H9 (cell line): Measurements from ENCODE around the gene RSPH9. TPM values are rescaled to one million over a fixed set of nuclear protein-coding genes. Genes with fewer than 3 reads are reported as not detected.

ENCODE experiments used
- DNase-seq: peaks from one replicate; pipeline ENCODE4 v3.0.0-alpha.2; 2017
- H2AFZ ChIP-seq: one replicate; pipeline ENCODE4 v1.6.1; 2013; ENCODE audit warnings: mild to moderate bottlenecking, low read length, control low read depth, moderate library complexity
- H2AK5ac ChIP-seq: 2 replicates; pipeline ENCODE4 v1.6.1; 2013; ENCODE audit warnings: low read length, control low read depth, mixed read lengths; ENCODE audit not compliant: insufficient read length
- H2BK120ac ChIP-seq: one replicate; pipeline ENCODE4 v1.6.1; 2013; ENCODE audit warnings: low read depth, mild to moderate bottlenecking, low read length, control low read depth, inconsistent platforms; ENCODE audit not compliant: poor library complexity, severe bottlenecking
- H2BK12ac ChIP-seq: 2 replicates; pipeline ENCODE4 v1.6.1; 2013; ENCODE audit warnings: low read length, control low read depth, mixed read lengths, low read depth; ENCODE audit not compliant: insufficient read length
- H2BK15ac ChIP-seq: 2 replicates; pipeline ENCODE4 v1.6.1; 2013; ENCODE audit warnings: low read depth, low read length, control low read depth
- H2BK20ac ChIP-seq: one replicate; pipeline ENCODE4 v1.6.1; 2013; ENCODE audit warnings: low read depth, mild to moderate bottlenecking, low read length, control low read depth, inconsistent platforms; ENCODE audit not compliant: poor library complexity, severe bottlenecking
- H2BK5ac ChIP-seq: 2 replicates; pipeline ENCODE4 v1.6.1; 2013; ENCODE audit warnings: low read length, control low read depth, mixed read lengths; ENCODE audit not compliant: insufficient read length
- H3K14ac ChIP-seq: 2 replicates; pipeline ENCODE4 v1.6.1; 2013; ENCODE audit warnings: low read length, control low read depth; ENCODE audit not compliant: insufficient read depth
- H3K18ac ChIP-seq: 2 replicates; pipeline ENCODE4 v1.6.1; 2013; ENCODE audit warnings: low read depth, mild to moderate bottlenecking, mixed read lengths, low read length, control low read depth; ENCODE audit not compliant: insufficient read length
- H3K23ac ChIP-seq: 2 replicates; pipeline ENCODE4 v1.6.1; 2013; ENCODE audit warnings: low read length, control low read depth, mixed read lengths, low read depth; ENCODE audit not compliant: insufficient read length
- H3K23me2 ChIP-seq: 2 replicates; pipeline ENCODE4 v1.6.1; 2013; ENCODE audit warnings: low read depth, mild to moderate bottlenecking, mixed read lengths, low read length, control low read depth; ENCODE audit not compliant: insufficient read length, poor library complexity, severe bottlenecking
- H3K27ac ChIP-seq: 2 replicates; pipeline ENCODE4 v1.5.1; 2013; ENCODE audit warnings: low read length, control low read depth, mixed read lengths, low read depth; ENCODE audit not compliant: insufficient read length
- H3K27me3 ChIP-seq: 2 replicates; pipeline ENCODE4 v1.6.1; 2013; ENCODE audit warnings: low read length, control low read depth, inconsistent platforms; ENCODE audit not compliant: insufficient read depth
- H3K4ac ChIP-seq: 2 replicates; pipeline ENCODE4 v1.6.1; 2013; ENCODE audit warnings: low read depth, mild to moderate bottlenecking, control low read depth, inconsistent platforms, low read length, moderate library complexity
- H3K4me1 ChIP-seq: 2 replicates; pipeline ENCODE4 v1.6.1; 2013; ENCODE audit warnings: low read length, control low read depth, inconsistent platforms; ENCODE audit not compliant: insufficient read depth
- H3K4me2 ChIP-seq: 2 replicates; pipeline ENCODE4 v1.6.1; 2013; ENCODE audit warnings: low read length, control low read depth, mixed read lengths; ENCODE audit not compliant: insufficient read length, insufficient read depth
- H3K56ac ChIP-seq: 2 replicates; pipeline ENCODE4 v1.6.1; 2013; ENCODE audit warnings: low read depth, mild to moderate bottlenecking, mixed read lengths, low read length, control low read depth; ENCODE audit not compliant: insufficient read length
- H3K79me1 ChIP-seq: 2 replicates; pipeline ENCODE4 v1.6.1; 2013; ENCODE audit warnings: low read depth, mild to moderate bottlenecking, moderate library complexity, low read length, control low read depth, inconsistent platforms; ENCODE audit not compliant: insufficient read depth, poor library complexity, severe bottlenecking
- H3K79me2 ChIP-seq: 2 replicates; pipeline ENCODE4 v1.6.1; 2013; ENCODE audit warnings: low read length, control low read depth, inconsistent platforms; ENCODE audit not compliant: insufficient read depth
- H3K9ac ChIP-seq: 2 replicates; pipeline ENCODE4 v1.6.1; 2013; ENCODE audit warnings: low read length, control low read depth, mixed read lengths; ENCODE audit not compliant: insufficient read length; ENCODE audit errors: extremely low read depth
- H3K9me3 ChIP-seq: one replicate; pipeline ENCODE4 v1.6.1; 2013; ENCODE audit warnings: low read depth, low read length, inconsistent platforms; ENCODE audit not compliant: control insufficient read depth
- H3T11ph ChIP-seq: one replicate; pipeline ENCODE4 v1.6.1; 2013; ENCODE audit warnings: mild to moderate bottlenecking, low read length, control low read depth, inconsistent platforms
- H4K20me1 ChIP-seq: one replicate; pipeline ENCODE4 v1.6.1; 2013; ENCODE audit not compliant: control insufficient read depth, insufficient read length, insufficient read depth
- H4K5ac ChIP-seq: 2 replicates; pipeline ENCODE4 v1.6.1; 2013; ENCODE audit warnings: low read depth, mild to moderate bottlenecking, mixed read lengths, low read length, control low read depth; ENCODE audit not compliant: insufficient read length
- H4K8ac ChIP-seq: replicated peaks from 2 replicates; pipeline ENCODE4 v1.6.1; 2013; ENCODE audit warnings: low read length, control low read depth, mixed read lengths, low read depth; ENCODE audit not compliant: insufficient read length
- H4K91ac ChIP-seq: 2 replicates; pipeline ENCODE4 v1.6.1; 2013; ENCODE audit warnings: low read depth, mild to moderate bottlenecking, moderate library complexity, mixed read lengths, low read length, control low read depth; ENCODE audit not compliant: insufficient read length
- H3K27ac Mint-ChIP-seq, 3 experiments: 2 replicates in 2 of 3; 3 replicates in 1 of 3; pipeline ENCODE4 v1.8.0; 2020 to 2021; ENCODE audit warnings: mixed read lengths in 3 of 3, mild to moderate bottlenecking in 1 of 3, moderate library complexity in 1 of 3
- H3K27me3 Mint-ChIP-seq: 2 replicates; pipeline ENCODE4 v1.8.0; 2021; ENCODE audit warnings: low read depth, mild to moderate bottlenecking, moderate library complexity, mixed read lengths
- H3K36me3 Mint-ChIP-seq, 3 experiments: 2 replicates in 2 of 3; 3 replicates in 1 of 3; pipeline ENCODE4 v1.8.0; 2020 to 2021; ENCODE audit warnings: low read depth in 3 of 3, mixed read lengths in 3 of 3; ENCODE audit not compliant: insufficient read depth in 1 of 3
- H3K4me1 Mint-ChIP-seq, 2 experiments: 2 replicates each; pipeline ENCODE4 v1.8.0; 2020; ENCODE audit warnings: mixed read lengths in 2 of 2
- H3K4me3 Mint-ChIP-seq, 2 experiments: 2 replicates in 1 of 2; 3 replicates in 1 of 2; pipeline ENCODE4 v1.8.0; 2020 to 2021; ENCODE audit warnings: mild to moderate bottlenecking in 2 of 2, mixed read lengths in 2 of 2, moderate library complexity in 1 of 2
- H3K9me3 Mint-ChIP-seq, 2 experiments: 2 replicates in 1 of 2; 3 replicates in 1 of 2; pipeline ENCODE4 v1.8.0; 2020; ENCODE audit warnings: mild to moderate bottlenecking in 2 of 2, mixed read lengths in 2 of 2, moderate library complexity in 1 of 2
- WGBS: extraction: QIAGEN DNeasy Blood & Tissue Kit; methylation state at CpG from one replicate; pipeline ENCODE4 v1.1.7; 2013; ENCODE audit warnings: missing lambda C conversion rate, low lambda C conversion rate, mixed read lengths; ENCODE audit not compliant: insufficient read length; ENCODE audit errors: extremely low coverage; 5-methylcytosine and 5-hydroxymethylcytosine counted together
- total RNA-seq: library from RNA; stranded (reverse); gene quantifications from 2 replicates; pipeline ENCODE4 v1.2.1, GENCODE V29; 2021
- TF ChIP-seq, protein P1 (sequence below): fragments of 200-600 bp; sonication (generic); conservative IDR thresholded peaks from 3 replicates; pipeline ENCODE4 v1.8.0; 2021; ENCODE audit warnings: antibody characterized with exemption, mild to moderate bottlenecking

The RSPH9 gene
- total RNA-seq, 1 experiment from 2014 or later, result 0.39 TPM

DNA sequence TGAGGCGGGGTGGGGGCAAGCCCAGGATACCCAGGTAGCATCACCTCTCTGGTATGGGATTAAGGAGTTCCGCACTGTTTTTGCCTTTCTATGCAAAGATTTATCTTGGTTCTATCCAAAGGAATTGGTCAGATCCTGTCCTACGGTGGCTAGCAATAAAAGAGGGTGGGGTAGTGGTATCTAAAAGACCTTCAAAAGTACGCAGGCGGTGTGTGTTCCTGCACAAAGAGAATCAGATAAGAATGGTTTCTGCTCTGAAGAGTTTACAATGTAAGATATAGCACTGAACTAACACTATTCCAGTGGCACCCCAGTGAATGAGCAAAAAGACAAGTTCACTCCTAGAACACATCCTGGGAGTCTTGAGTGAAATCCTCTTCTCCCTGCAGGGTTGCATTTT is 36.5 kb downstream of the RSPH9 start:
- Histone ChIP-seq H3T11ph (no peak overlapping the region), H3K4ac (no peak overlapping the region), H3K18ac (no peak overlapping the region), H4K5ac (no peak overlapping the region), H3K27ac (no peak overlapping the region), H2BK15ac (no peak overlapping the region), H3K9me3 (no peaks in the 10 kb centered on the region), H3K56ac (no peak overlapping the region), H2AFZ (no peak overlapping the region), H3K9ac (no peak overlapping the region), H3K79me1 (peaks cover 7% of the 10 kb centered on the region), H2BK120ac (no peak overlapping the region), H3K23me2 (no peaks in the 10 kb centered on the region), H2AK5ac (no peak overlapping the region), H4K91ac (no peak overlapping the region), H3K27me3 (no peaks in the 10 kb centered on the region), H3K14ac (no peak overlapping the region), H4K20me1 (no peaks in the 10 kb centered on the region), H3K79me2 (peaks cover 16% of the 10 kb centered on the region), H2BK20ac (no peak overlapping the region), H2BK12ac (no peak overlapping the region), H3K23ac (no peak overlapping the region), H2BK5ac (no peak overlapping the region), H3K4me2 (no peak overlapping the region), H3K4me1 (no peaks in the 10 kb centered on the region), H4K8ac (no peak overlapping the region)
- WGBS, result no CpG with 5 or more reads among the region's 5 CpGs
- Mint-ChIP-seq H3K4me3 (no peak overlapping the region), H3K9me3 (no peaks in the 10 kb centered on the region), H3K36me3 (peaks cover 18 to 42% (median 24%) of the 10 kb centered on the region in 3 experiments; a peak in 6 of 7 replicates), H3K27ac (no peak overlapping the region), H3K4me1 (peaks cover 12 to 16% of the 10 kb centered on the region in 2 experiments), H3K27me3 (no peaks in the 10 kb centered on the region)
- DNase-seq, result no peak
- TF ChIP-seq, protein P1, sequence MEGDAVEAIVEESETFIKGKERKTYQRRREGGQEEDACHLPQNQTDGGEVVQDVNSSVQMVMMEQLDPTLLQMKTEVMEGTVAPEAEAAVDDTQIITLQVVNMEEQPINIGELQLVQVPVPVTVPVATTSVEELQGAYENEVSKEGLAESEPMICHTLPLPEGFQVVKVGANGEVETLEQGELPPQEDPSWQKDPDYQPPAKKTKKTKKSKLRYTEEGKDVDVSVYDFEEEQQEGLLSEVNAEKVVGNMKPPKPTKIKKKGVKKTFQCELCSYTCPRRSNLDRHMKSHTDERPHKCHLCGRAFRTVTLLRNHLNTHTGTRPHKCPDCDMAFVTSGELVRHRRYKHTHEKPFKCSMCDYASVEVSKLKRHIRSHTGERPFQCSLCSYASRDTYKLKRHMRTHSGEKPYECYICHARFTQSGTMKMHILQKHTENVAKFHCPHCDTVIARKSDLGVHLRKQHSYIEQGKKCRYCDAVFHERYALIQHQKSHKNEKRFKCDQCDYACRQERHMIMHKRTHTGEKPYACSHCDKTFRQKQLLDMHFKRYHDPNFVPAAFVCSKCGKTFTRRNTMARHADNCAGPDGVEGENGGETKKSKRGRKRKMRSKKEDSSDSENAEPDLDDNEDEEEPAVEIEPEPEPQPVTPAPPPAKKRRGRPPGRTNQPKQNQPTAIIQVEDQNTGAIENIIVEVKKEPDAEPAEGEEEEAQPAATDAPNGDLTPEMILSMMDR, result no peak
